Spleen (tissue), 7 donors: Measurements from ENCODE around the gene SMG7.

ENCODE experiments used
- CTCF ChIP-seq, 11 experiments: fragments of 200-600 bp in 7 of 11; fragments of 450-650 bp in 4 of 11; sonication (generic) in 4 of 11; IDR thresholded peaks in 8 of 11; conservative IDR thresholded peaks in 3 of 11; 1 replicate in 7 of 11; 2 replicates in 4 of 11; pipeline versions ENCODE4 v1.4.0 to v1.8.0; 2016 to 2021; ENCODE audit warnings: antibody characterized with exemption in 11 of 11, inconsistent platforms in 4 of 11, mild to moderate bottlenecking in 1 of 11
- POLR2A ChIP-seq, 3 donors: fragments of 450-650 bp; IDR thresholded peaks; one replicate each; pipeline ENCODE4 v1.5.1; 2017; ENCODE audit warnings: antibody characterized with exemption in 3 of 3, mild to moderate bottlenecking in 1 of 3
- donor health status: DM: no; HTN: no; CAD: no; lungs with moderate emphysema.
- donor health status: DM: no; HTN: no; CAD: no.
- donor health status: DM: no; HTN: no; CAD: no.

- TF ChIP-seq CTCF (IDR thresholded peaks at IDR 0.05 in 8 of 11, conservative IDR thresholded peaks at IDR 0.05 in 3 of 11) (no peak), POLR2A (IDR thresholded peaks at IDR 0.05) (no peak)
These were observed 125.5 kb downstream of the SMG7 start for GRCh38 chr1:183597656-183598347.
